Measurements from ENCODE around the gene OGFOD1.

DNA sequence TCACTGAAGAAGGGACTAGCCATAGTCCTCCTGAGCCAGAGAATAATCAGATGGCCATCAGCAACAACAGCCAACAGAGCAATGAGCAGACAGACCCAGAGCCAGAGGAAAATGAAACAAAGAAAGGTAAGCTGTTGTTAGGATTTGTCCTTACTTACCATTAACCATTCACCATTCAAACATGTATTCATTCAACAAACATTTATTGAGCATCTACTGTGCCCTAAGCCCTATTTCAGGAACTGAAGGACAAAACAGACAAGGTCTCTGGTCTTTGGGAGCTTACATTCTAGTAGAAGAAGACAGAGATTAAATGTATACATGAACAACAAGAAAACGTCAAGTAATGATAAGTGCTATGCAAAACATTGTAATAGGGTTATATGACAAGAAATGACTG, 19.3 kb downstream of the OGFOD1 start:
- TF ChIP-seq, protein P1, sequence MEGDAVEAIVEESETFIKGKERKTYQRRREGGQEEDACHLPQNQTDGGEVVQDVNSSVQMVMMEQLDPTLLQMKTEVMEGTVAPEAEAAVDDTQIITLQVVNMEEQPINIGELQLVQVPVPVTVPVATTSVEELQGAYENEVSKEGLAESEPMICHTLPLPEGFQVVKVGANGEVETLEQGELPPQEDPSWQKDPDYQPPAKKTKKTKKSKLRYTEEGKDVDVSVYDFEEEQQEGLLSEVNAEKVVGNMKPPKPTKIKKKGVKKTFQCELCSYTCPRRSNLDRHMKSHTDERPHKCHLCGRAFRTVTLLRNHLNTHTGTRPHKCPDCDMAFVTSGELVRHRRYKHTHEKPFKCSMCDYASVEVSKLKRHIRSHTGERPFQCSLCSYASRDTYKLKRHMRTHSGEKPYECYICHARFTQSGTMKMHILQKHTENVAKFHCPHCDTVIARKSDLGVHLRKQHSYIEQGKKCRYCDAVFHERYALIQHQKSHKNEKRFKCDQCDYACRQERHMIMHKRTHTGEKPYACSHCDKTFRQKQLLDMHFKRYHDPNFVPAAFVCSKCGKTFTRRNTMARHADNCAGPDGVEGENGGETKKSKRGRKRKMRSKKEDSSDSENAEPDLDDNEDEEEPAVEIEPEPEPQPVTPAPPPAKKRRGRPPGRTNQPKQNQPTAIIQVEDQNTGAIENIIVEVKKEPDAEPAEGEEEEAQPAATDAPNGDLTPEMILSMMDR (IDR thresholded peaks at IDR 0.05) = no peak
- TF ChIP-seq ZFX (IDR thresholded peaks at IDR 0.05; ENCODE audit: borderline replicate concordance) = no peak

All from 22Rv1 (cell line).